Stimulated activated CD8-positive, alpha-beta memory T cell treated with anti-CD3 and anti-CD28 coated beads, Interleukin-7, amount 100 ng/mL, for 48 hours (primary cell): ENCODE results near the gene FREY1.
A peak's percentile ranks its signal among the peaks of the same experiment; 100 is the strongest.
"Not testable (repeated sequence)": the region's sequence is repeated elsewhere in the genome, so short reads cannot be mapped to it uniquely, and the experiment has no call there.

ENCODE experiments used
- DNase-seq, 2 donors: peaks; one replicate each; pipeline ENCODE4 v3.0.0-alpha.2; 2020; ENCODE audit warnings: low read depth in 1 of 2; ENCODE audit errors: extremely low read depth in 1 of 2

The FREY1 gene

GRCh38 chr11:45917623-45918330, 10.7 kb upstream of the FREY1 start, which contains the start of gene PEX16:
PEX16 (minus strand) TSS chr11:45917877; CDS start chr11:45917811, 66 bp downstream.
- peak; percentile 88 to 95 for DNase-seq

DNA sequence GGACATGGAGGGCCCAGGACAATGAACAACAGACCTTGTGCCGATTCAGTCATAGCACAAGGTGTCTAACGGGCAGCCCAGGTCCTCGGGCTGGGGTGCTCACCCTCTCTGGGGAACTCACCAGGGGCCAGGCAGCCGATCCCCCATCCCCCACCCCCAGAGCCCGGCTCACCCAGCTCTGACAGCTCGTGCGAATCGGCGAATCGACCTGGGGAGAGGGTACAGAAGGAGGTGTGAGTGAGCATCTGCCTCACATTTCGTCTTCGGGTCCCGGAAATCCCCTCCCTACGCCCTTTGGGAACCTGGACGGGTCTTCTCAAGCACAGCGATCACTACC, 10.2 kb upstream of the FREY1 start:
- DNase-seq = no peak

GRCh38 chr11:45915446-45915845, 8.4 kb upstream of the FREY1 start:
- no peak for DNase-seq

DNA sequence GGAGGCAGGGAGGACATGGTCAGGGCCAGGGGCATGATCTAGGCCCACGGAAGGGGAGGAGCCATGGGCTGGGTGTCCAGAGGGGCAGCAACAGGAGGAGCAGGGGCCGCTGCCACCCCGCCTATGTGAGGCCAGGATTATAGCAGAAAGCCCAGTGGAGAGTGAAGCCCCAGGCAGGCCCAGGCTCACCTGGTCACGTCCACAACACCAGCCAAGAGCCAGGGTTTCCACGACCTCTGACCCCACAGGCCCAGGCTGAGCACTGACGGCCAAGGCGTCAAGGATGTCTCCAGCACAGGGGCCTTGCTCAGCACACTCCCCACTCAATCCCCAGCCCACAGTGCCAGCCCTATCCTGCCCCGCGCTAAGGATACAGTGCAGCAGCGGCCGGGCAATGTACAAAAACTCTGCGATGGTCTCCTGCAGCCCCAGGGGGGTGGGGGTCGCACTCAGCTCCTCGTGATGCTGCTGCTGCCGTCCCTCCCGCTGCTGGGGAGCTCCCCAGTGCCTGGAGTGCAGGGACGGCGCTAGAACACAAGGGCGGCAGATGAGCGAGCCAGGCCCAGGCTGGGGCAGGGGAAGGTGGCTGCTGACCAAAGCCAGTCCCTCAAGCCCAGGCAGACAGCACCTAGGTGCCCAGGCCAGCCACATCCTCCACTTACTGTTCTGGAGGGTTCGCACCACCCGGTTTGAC, 7.0 kb upstream of the FREY1 start:
- no peak for DNase-seq

- no peak for DNase-seq
Observed at GRCh38 chr11:45913514-45913913, 6.4 kb upstream of the FREY1 start.

- DNase-seq = no peak
Observed at GRCh38 chr11:45910623-45911022, 3.6 kb upstream of the FREY1 start.

GRCh38 chr11:45909594-45910475, 2.8 kb upstream of the FREY1 start:
- no peak for DNase-seq

- DNase-seq = no peak
Observed at GRCh38 chr11:45907911-45908370, 870 bp upstream of the FREY1 start.

GRCh38 chr11:45906096-45906682, 882 bp downstream of the FREY1 start:
- DNase-seq = no peak

DNA sequence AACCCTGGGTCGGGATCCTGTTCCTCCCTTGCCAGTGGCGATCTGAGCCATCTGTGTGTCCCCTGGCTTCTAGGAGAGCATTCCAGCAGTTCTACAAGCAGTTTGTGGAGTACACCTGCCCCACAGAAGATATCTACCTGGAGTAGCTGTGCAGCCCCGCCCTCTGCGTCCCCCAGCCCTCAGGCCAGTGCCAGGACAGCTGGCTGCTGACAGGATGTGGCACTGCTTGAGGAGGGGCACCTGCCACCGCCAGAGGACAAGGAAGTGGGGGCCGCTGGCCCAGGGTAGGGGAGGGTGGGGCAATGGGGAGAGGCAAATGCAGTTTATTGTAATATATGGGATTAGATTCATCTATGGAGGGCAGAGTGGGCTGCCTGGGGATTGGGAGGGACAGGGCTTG, 1.5 kb downstream of the FREY1 start:
- DNase-seq = not testable (repeated sequence)

DNA sequence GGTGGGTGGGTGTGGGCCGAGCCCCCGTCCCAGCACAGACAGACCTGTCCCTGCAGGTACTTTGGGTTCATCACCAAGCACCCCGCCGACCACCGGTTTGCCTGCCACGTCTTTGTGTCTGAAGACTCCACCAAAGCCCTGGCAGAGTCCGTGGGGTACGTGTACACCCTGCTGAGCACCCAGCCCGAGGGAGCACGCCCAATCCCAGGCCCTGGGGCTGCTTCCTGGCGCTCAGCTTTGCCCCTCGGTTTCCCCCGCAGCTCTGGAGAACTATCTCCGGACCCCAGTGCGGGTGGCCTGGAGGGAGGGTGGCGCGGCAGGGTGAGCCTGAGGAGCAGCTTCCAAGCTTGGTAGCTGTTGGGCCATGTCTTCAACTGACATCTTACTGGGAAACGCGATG, 2.0 kb downstream of the FREY1 start:
- DNase-seq = no peak

GRCh38 chr11:45904309-45904915, 2.7 kb downstream of the FREY1 start:
- DNase-seq = no peak

GRCh38 chr11:45902452-45903380, 4.4 kb downstream of the FREY1 start:
- no peak for DNase-seq

GRCh38 chr11:45901626-45902025, 5.4 kb downstream of the FREY1 start:
- no peak for DNase-seq

DNA sequence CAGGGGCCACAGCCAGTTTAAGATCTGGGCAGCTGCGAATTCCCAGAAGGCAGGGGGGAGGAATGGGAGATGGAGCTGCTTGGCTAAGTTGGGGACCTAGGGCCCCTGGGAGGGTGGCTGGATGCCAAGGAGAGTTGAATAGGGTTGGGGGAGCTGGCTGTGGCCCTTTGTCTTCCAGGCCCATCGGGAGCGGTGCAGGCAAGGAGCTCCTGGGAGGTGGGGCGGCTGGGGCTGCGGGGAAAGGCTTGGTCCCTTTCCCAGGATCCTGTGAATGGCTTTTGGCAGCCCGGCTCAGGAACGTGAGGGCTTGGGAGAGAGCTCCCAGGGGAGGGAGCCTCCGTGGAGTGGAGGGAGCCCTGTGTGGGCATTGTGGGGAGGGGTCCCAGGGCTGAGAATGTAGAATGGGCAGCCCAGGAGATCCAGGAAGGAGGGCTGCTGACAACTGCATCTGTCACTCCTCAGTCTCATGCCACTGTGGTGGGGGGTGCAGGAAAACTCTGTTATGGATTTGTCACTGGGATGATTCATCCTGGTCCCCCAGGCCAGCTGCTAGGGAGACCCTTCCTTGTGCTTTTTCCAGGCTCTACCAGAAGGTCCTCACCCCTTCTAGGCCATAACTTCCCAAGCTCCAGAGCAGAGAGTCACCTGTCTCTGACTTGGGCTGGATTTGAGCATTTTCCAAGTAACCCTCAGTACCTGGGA, 6.0 kb downstream of the FREY1 start:
- DNase-seq = no peak

- DNase-seq = not testable (repeated sequence)
Observed at GRCh38 chr11:45900175-45900800, 6.8 kb downstream of the FREY1 start.

GRCh38 chr11:45899448-45900174, 7.5 kb downstream of the FREY1 start:
- DNase-seq = peak; percentile 51 to 58

DNA sequence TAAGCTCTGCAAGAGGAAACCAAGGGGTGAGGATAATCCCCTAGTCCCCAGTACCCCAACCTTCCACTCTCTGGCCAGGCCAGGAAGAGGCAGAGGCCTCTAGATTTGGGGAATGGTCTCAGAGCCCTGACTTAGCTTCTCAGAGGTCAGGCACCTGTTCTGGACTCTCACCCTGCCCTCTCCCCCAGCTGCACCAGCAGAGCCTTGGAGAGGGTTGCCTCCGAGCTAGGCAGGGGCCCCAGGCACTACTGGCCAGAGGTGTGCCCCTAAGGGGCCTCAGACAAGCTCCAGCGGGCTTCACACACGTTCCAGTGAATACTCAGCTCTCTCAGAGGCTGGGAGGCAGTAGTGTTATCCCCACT, 8.0 kb downstream of the FREY1 start:
- DNase-seq = no peak
